ENCODE data around the gene AKAP13. TPM values are rescaled to one million over a fixed set of nuclear protein-coding genes. Genes with fewer than 3 reads are reported as not detected.

Gene AKAP13
- total and polyA plus RNA-seq, 2 experiments from 2014 or later: 53.1 to 108 TPM

GRCh38 chr15:85618956-85619491 lies 238.6 kb downstream of the AKAP13 start:
- Histone ChIP-seq H3K27ac (peak overlapping the region; percentile 15), H3K9me3 (ENCODE audit: low read depth) (no peaks in the 10 kb centered on the region), H3K36me3 (no peaks in the 10 kb centered on the region), H3K4me3 (no peak overlapping the region), H3K4me1 (ENCODE audit: low read depth) (peaks cover 74% of the 10 kb centered on the region), H3K27me3 (no peaks in the 10 kb centered on the region)
- DNase-seq (ENCODE audit: low read depth in 1 of 2, low spot score in 1 of 2): peak; percentile 54 to 98
- no peak for TF ChIP-seq CTCF (IDR thresholded peaks at IDR 0.05; ENCODE audit: low read depth, low read length)

GRCh38 chr15:85619992-85620689 lies 239.7 kb downstream of the AKAP13 start:
- no peaks in the 10 kb centered on the region for H3K27me3 ChIP-seq
- peak overlapping the region; percentile 15 for H3K27ac ChIP-seq
- TF ChIP-seq CTCF (IDR thresholded peaks at IDR 0.05; ENCODE audit: low read depth, low read length): no peak
- H3K36me3 ChIP-seq: no peaks in the 10 kb centered on the region
- peaks cover 66% of the 10 kb centered on the region for H3K4me1 ChIP-seq (ENCODE audit: low read depth)
- H3K4me3 ChIP-seq: no peak overlapping the region
- DNase-seq (ENCODE audit: low read depth in 1 of 2, low spot score in 1 of 2): peak in 1 of 2 donors; percentile 31
- H3K9me3 ChIP-seq (ENCODE audit: low read depth): no peaks in the 10 kb centered on the region

GRCh38 chr15:85620690-85621049 lies 240.3 kb downstream of the AKAP13 start:
- Histone ChIP-seq H3K9me3 (ENCODE audit: low read depth) (no peaks in the 10 kb centered on the region), H3K27me3 (no peaks in the 10 kb centered on the region), H3K36me3 (peaks cover 3% of the 10 kb centered on the region), H3K4me1 (ENCODE audit: low read depth) (peaks cover 61% of the 10 kb centered on the region), H3K27ac (peak overlapping the region; percentile 15), H3K4me3 (no peak overlapping the region)
- peak in 1 of 2 donors; percentile 80 for DNase-seq (ENCODE audit: low read depth in 1 of 2, low spot score in 1 of 2)
- no peak for TF ChIP-seq CTCF (IDR thresholded peaks at IDR 0.05; ENCODE audit: low read depth, low read length)

GRCh38 chr15:85621094-85621493 lies 240.7 kb downstream of the AKAP13 start:
- peak overlapping the region; percentile 15 for H3K27ac ChIP-seq
- TF ChIP-seq CTCF (IDR thresholded peaks at IDR 0.05; ENCODE audit: low read depth, low read length): no peak
- no peaks in the 10 kb centered on the region for H3K27me3 ChIP-seq
- no peaks in the 10 kb centered on the region for H3K9me3 ChIP-seq (ENCODE audit: low read depth)
- no peak overlapping the region for H3K4me3 ChIP-seq
- H3K36me3 ChIP-seq: peaks cover 4% of the 10 kb centered on the region
- DNase-seq (ENCODE audit: low read depth in 1 of 2, low spot score in 1 of 2): peak in 1 of 2 donors; percentile 30
- H3K4me1 ChIP-seq (ENCODE audit: low read depth): peaks cover 61% of the 10 kb centered on the region

- Histone ChIP-seq H3K27me3 (no peaks in the 10 kb centered on the region), H3K27ac (peak overlapping the region; percentile 26), H3K4me3 (no peak overlapping the region), H3K36me3 (peaks cover 4% of the 10 kb centered on the region), H3K4me1 (ENCODE audit: low read depth) (peaks cover 64% of the 10 kb centered on the region), H3K9me3 (ENCODE audit: low read depth) (no peaks in the 10 kb centered on the region)
- DNase-seq (ENCODE audit: low read depth in 1 of 2, low spot score in 1 of 2): peak in 1 of 2 donors; percentile 51
- no peak for TF ChIP-seq CTCF (IDR thresholded peaks at IDR 0.05; ENCODE audit: low read depth, low read length)
These were observed 241.9 kb downstream of the AKAP13 start for GRCh38 chr15:85622221-85622831.
